GM21723 (cell line): ENCODE results near the gene CACNA1C.

ENCODE experiments used
- ATAC-seq: cut with Tn5 transposase; IDR thresholded peaks from one replicate; pipeline ENCODE4 v1.9.1; 2021; ENCODE audit warnings: mild to moderate bottlenecking, moderate library complexity; ENCODE audit not compliant: unreplicated experiment

The CACNA1C gene

GRCh38 chr12:2435511-2435910, 382.7 kb downstream of the CACNA1C start:
- no peak for ATAC-seq

- no peak for ATAC-seq
Observed at GRCh38 chr12:2439332-2440100, 386.7 kb downstream of the CACNA1C start.

GRCh38 chr12:2443776-2444175, 391.0 kb downstream of the CACNA1C start:
- no peak for ATAC-seq

- no peak for ATAC-seq
Observed at GRCh38 chr12:2445968-2446367, 393.2 kb downstream of the CACNA1C start.

- ATAC-seq, result no peak
Observed at GRCh38 chr12:2447861-2448260, 395.1 kb downstream of the CACNA1C start.

- no peak for ATAC-seq
Observed at GRCh38 chr12:2449586-2449985, 396.8 kb downstream of the CACNA1C start.

- no peak for ATAC-seq
Observed at GRCh38 chr12:2450553-2450952, 397.8 kb downstream of the CACNA1C start.

- no peak for ATAC-seq
Observed at GRCh38 chr12:2451025-2451424, 398.2 kb downstream of the CACNA1C start.

GRCh38 chr12:2451497-2451896, 398.7 kb downstream of the CACNA1C start:
- ATAC-seq, result no peak

GRCh38 chr12:2453076-2453760, 400.4 kb downstream of the CACNA1C start:
- ATAC-seq, result no peak

- ATAC-seq, result no peak
Observed at GRCh38 chr12:2453761-2454090, 400.9 kb downstream of the CACNA1C start.

- ATAC-seq, result no peak
Observed at GRCh38 chr12:2454601-2455177, 401.9 kb downstream of the CACNA1C start.

GRCh38 chr12:2455410-2455809, 402.6 kb downstream of the CACNA1C start:
- ATAC-seq, result no peak

GRCh38 chr12:2456122-2456812, 403.5 kb downstream of the CACNA1C start:
- ATAC-seq, result no peak

- ATAC-seq, result no peak
Observed at GRCh38 chr12:2456813-2457186, 404.0 kb downstream of the CACNA1C start.

- no peak for ATAC-seq
Observed at GRCh38 chr12:2457215-2457932, 404.6 kb downstream of the CACNA1C start.

- ATAC-seq, result no peak
Observed at GRCh38 chr12:2457933-2458414, 405.2 kb downstream of the CACNA1C start.

- no peak for ATAC-seq
Observed at GRCh38 chr12:2460051-2460670, 407.4 kb downstream of the CACNA1C start.

- ATAC-seq, result no peak
Observed at GRCh38 chr12:2461046-2461445, 408.3 kb downstream of the CACNA1C start.

- no peak for ATAC-seq
Observed at GRCh38 chr12:2461645-2462044, 408.9 kb downstream of the CACNA1C start.
